SK-N-SH (cell line): ENCODE measurements around the gene MKS1.

Source experiments
- CHD2 ChIP-seq: fragments of 150-350 bp; IDR thresholded peaks from 2 replicates; pipeline ENCODE4 v1.6.1; 2018; ENCODE audit warnings: low read length; ENCODE audit not compliant: partially characterized antibody
- CTCF ChIP-seq: fragments of 200-600 bp; sonication (generic); IDR thresholded peaks from 2 replicates; pipeline ENCODE4 v1.6.1; 2017; ENCODE audit warnings: antibody characterized with exemption, mild to moderate bottlenecking, moderate library complexity
- ELF1 ChIP-seq: IDR thresholded peaks from 2 replicates; pipeline ENCODE4 v1.4.0; 2012
- EP300 ChIP-seq, 2 experiments: IDR thresholded peaks; 2 replicates each; pipeline versions ENCODE4 v1.4.0 to v1.6.1; 2012; ENCODE audit warnings: borderline replicate concordance in 1 of 2, low read depth in 1 of 2, low read length in 1 of 2
- EZH2phosphoT487 ChIP-seq: fragments of 200-600 bp; sonication (generic); IDR thresholded peaks from 2 replicates; pipeline ENCODE4 v1.6.1; 2017; ENCODE audit warnings: low read depth, mixed run types, mild to moderate bottlenecking, antibody characterized with exemption, moderate library complexity, borderline replicate concordance
- GABPA ChIP-seq: IDR thresholded peaks from 2 replicates; pipeline ENCODE4 v1.4.0; 2012; ENCODE audit warnings: low read depth, mild to moderate bottlenecking
- JUND ChIP-seq: IDR thresholded peaks from 2 replicates; pipeline ENCODE4 v1.4.0; 2012
- POLR2AphosphoS5 ChIP-seq: IDR thresholded peaks from 2 replicates; pipeline ENCODE4 v1.6.1; 2012; ENCODE audit warnings: low read depth, low read length
- RCOR1 ChIP-seq: fragments of 150-350 bp; IDR thresholded peaks from 2 replicates; pipeline ENCODE4 v1.6.1; 2017; ENCODE audit warnings: antibody characterized with exemption, low read length
- SIN3A ChIP-seq: IDR thresholded peaks from 2 replicates; pipeline ENCODE4 v1.6.1; 2012; ENCODE audit warnings: low read depth, mild to moderate bottlenecking, low read length, moderate library complexity, borderline replicate concordance
- USF2 ChIP-seq: fragments of 150-350 bp; IDR thresholded peaks from 2 replicates; pipeline ENCODE4 v1.6.1; 2017; ENCODE audit warnings: antibody characterized with exemption, low read length, low read depth, borderline replicate concordance
- YY1 ChIP-seq: IDR thresholded peaks from 2 replicates; pipeline ENCODE4 v1.4.0; 2012; ENCODE audit warnings: low read depth, mild to moderate bottlenecking
- TF ChIP-seq, protein P1 (sequence below): IDR thresholded peaks from 2 replicates; pipeline ENCODE4 v1.6.1; 2012; ENCODE audit warnings: mild to moderate bottlenecking, low read depth, low read length, moderate library complexity

DNA sequence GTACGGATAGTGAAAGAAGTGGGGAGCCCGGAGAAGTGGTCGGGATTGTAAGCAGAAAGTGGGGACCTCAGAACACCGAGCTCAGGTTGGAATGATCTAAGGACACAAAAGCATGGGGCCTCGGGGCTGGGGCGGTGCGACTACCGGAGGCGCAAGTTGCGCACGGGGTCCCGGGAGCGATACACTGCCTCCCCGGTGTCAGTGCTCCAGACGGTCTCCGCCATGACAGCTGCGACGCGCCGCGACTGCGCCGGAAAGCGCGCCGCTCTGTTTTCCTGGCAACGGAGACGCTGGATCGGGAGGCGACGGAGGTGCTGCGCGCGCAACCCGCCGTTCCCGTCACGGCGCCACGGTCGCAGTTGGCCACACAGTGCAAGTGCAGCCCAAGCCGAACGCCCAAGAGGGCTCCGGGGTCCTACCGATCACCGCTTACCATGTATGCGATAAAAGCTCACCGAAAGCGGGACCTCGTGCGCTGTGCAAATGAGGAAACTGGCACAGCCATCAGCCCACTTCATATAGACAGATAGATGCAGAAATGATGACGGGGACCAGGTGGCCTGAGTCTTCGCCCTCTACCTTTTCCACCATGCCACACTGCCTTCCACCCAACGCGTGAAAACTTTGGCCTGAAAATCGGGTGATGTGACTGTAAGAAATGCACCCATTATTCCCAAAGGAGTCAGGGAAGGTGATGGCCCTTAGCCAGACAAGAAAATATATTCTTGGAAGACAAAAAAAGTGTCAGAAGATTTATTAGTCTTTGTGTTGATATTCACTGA lies at the start of gene MKS1:
- TF ChIP-seq CHD2 (peak; percentile 47), JUND (no peak), GABPA (peak; percentile 77), EP300 (IDR thresholded peaks at IDR 0.05; ENCODE audit: borderline replicate concordance in 1 of 2, low read depth in 1 of 2, low read length in 1 of 2) (no peak), YY1 (peak; percentile 94), USF2 (peak; percentile 8; the same call in 1 of the 2 replicates), CTCF (peak; percentile 61), EZH2phosphoT487 (no peak), POLR2AphosphoS5 (peak; percentile 92), RCOR1 (0 out of 2 replicates have a peak, but pooled peaks have one; percentile 26), ELF1 (peak; percentile 50; the same call in 1 of the 2 replicates), SIN3A (peak; percentile 95; the same call in 1 of the 2 replicates)
- TF ChIP-seq, protein P1, sequence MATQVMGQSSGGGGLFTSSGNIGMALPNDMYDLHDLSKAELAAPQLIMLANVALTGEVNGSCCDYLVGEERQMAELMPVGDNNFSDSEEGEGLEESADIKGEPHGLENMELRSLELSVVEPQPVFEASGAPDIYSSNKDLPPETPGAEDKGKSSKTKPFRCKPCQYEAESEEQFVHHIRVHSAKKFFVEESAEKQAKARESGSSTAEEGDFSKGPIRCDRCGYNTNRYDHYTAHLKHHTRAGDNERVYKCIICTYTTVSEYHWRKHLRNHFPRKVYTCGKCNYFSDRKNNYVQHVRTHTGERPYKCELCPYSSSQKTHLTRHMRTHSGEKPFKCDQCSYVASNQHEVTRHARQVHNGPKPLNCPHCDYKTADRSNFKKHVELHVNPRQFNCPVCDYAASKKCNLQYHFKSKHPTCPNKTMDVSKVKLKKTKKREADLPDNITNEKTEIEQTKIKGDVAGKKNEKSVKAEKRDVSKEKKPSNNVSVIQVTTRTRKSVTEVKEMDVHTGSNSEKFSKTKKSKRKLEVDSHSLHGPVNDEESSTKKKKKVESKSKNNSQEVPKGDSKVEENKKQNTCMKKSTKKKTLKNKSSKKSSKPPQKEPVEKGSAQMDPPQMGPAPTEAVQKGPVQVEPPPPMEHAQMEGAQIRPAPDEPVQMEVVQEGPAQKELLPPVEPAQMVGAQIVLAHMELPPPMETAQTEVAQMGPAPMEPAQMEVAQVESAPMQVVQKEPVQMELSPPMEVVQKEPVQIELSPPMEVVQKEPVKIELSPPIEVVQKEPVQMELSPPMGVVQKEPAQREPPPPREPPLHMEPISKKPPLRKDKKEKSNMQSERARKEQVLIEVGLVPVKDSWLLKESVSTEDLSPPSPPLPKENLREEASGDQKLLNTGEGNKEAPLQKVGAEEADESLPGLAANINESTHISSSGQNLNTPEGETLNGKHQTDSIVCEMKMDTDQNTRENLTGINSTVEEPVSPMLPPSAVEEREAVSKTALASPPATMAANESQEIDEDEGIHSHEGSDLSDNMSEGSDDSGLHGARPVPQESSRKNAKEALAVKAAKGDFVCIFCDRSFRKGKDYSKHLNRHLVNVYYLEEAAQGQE = 0 out of 2 replicates have a peak, but pooled peaks have one; percentile 35
